Activated CD8-positive, alpha-beta memory T cell treated with anti-CD3 and anti-CD28 coated beads for 1 hour (primary cell): ENCODE data around the gene DTNB.
"Not testable (repeated sequence)": the region's sequence is repeated elsewhere in the genome, so short reads cannot be mapped to it uniquely, and the experiment has no call there.

ENCODE experiments used
- DNase-seq, 2 donors: peaks; one replicate each; pipeline ENCODE4 v3.0.0-alpha.2; 2020; ENCODE audit warnings: low read depth in 1 of 2; ENCODE audit errors: extremely low read depth in 1 of 2

DTNB gene

GRCh38 chr2:25673300-25674076 is at the start of gene DTNB:
DTNB (minus strand) TSS chr2:25673577; CDS start chr2:25652660, 20,917 bp downstream.
- peak; percentile 23 to 77 for DNase-seq

- no peak for DNase-seq
Measured at GRCh38 chr2:25722224-25722623, 48.8 kb upstream of the DTNB start.

- DNase-seq, result no peak
Measured at GRCh38 chr2:25720575-25720974, 47.2 kb upstream of the DTNB start.

GRCh38 chr2:25714740-25715139 is 41.4 kb upstream of the DTNB start:
- DNase-seq, result no peak

DNA sequence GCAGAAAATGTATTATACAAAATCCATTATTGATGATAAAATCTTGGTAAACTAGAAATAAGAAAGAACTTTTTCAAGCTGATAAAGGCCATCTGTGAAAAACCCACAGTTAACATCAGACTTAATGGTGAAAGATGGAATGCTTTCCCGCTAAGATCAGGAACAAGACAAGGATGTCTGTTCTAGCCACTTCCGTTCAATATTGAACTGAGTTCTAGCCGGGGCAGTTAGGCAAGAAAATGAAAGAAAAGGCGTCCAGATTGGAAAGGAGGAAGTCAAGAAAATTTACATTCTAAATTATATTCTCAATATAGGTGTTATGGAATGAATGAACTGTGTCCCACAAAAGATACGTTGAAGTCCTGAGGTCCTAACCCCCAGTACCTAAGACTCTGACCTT is 39.1 kb upstream of the DTNB start:
- DNase-seq, result no peak

- DNase-seq, result no peak
Measured at GRCh38 chr2:25711675-25712354, 38.4 kb upstream of the DTNB start.

GRCh38 chr2:25710750-25711149 is 37.4 kb upstream of the DTNB start:
- no peak for DNase-seq

- DNase-seq, result no peak
Measured at GRCh38 chr2:25709349-25709748, 36.0 kb upstream of the DTNB start.

- DNase-seq, result no peak
Measured at GRCh38 chr2:25707927-25708590, 34.7 kb upstream of the DTNB start.

GRCh38 chr2:25705575-25705974 is 32.2 kb upstream of the DTNB start:
- DNase-seq, result not testable (repeated sequence)

DNA sequence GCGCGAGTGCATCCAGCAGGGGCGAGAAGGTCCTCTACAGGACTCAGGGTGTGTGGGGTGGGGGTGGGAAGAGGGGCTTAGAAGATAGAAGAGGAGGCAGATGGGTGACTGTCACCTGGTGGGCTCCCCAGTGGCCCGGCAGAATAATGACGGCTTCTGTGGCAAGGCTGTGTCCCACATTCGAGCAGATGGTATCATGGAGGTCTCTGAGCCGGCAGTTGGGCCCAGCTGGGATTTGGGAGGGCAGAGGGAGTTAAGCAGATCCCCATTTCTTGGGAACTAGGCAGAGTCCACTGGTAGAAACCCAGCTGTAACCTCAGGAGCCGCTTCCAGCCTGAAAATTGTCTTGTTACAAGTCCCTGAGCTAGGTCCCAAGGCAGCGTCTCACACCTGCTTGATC is 28.4 kb upstream of the DTNB start:
- DNase-seq, result no peak

DNA sequence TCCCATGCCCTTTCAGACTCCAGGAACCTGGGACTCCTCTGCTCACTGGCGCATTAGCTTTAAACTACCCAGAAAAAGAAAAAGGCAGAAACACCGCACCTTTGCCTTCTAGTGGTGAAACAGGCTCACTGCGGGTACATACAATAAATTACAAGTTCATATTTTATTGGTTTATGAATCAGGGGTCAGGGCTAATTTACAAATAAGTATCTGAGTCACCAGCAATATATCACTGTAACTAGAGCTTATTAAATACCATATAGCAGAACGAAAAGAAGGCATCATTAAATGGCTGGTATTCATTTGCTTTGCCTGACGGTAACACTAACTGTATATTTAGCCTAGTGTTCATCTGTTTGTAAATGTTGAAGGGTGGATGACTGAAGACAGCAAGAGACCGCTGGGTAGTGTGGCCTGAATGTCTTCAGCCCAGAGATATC is 26.9 kb upstream of the DTNB start:
- peak in 1 of 2 donors; percentile 3 for DNase-seq

GRCh38 chr2:25699216-25699615 is 25.8 kb upstream of the DTNB start:
- DNase-seq, result no peak

DNA sequence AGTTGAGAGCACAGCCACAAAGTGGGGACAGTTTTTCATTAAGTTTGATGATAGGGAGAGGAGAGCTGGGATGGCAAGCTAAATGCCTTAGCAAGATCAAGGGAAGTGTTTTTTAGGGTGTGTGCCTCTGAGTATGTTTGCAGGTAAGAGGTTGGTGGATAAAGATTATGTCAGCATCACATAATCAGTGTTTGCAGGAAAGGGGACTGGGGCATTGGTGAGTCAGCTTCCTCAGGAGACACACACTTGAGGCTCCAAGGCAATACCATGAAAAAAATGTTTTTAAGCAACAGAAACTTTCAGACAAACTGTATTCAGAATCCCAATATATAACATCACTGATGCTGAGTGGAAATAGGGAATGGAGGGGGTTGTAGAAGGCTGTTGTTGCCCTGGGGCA is 25.4 kb upstream of the DTNB start:
- DNase-seq, result no peak

DNA sequence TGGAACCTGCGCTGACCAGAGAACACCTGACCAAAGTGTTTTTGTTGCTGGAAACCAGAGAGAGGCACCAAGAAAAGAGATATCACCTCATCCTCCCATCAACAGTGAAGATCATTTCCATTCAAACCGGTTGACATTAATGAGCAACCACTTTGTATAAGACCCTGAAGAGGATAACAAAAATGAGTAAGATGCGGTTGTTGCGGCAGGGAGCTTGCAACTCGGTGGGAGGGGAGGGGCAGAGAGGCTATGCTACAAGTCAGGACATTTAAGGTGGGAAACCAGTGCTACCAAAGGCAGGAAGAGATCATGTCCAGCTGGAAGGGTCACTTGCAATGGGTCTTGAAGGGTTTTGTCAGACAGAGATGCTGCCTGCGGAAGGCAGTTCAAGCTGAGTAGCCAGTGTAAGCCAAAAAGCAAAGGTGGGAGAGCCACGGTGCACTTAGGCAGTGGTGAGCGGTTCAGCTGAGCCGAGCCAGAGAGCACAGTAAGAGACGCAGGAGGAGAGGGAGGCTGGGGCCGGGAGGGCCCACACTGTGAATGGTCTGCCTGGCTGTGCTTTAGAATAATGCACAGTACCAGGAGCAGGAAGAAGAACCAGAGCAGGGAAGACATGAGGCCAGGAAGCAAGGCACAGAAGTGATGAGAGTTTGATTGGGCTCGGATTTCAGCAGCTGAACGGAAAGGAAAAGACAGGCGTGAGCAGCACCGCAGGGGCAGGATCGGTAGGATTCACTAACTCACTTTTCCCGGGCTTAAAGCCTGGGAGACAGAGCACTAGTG is 24.4 kb upstream of the DTNB start:
- no peak for DNase-seq

GRCh38 chr2:25692737-25693445 is 19.5 kb upstream of the DTNB start:
- no peak for DNase-seq

DNA sequence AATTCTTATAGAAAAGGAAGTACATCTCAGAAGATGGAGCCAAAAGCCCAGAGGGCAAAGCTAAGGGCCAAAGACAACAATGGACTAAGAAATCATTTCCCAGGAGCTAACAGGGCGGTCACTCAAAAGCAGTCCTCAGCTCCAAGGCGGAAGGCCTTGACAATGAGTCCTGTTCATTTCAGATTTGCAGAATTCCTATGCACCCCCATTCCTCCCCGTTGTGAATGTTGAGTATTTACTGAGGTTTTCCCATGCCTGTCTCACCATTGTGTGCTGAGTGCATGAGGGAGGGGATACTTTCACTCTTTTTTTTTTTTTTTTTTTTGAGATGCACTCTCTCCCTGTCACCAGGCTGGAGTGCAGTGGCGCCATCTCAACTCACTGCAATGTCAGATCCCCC is 18.8 kb upstream of the DTNB start:
- DNase-seq, result no peak

DNA sequence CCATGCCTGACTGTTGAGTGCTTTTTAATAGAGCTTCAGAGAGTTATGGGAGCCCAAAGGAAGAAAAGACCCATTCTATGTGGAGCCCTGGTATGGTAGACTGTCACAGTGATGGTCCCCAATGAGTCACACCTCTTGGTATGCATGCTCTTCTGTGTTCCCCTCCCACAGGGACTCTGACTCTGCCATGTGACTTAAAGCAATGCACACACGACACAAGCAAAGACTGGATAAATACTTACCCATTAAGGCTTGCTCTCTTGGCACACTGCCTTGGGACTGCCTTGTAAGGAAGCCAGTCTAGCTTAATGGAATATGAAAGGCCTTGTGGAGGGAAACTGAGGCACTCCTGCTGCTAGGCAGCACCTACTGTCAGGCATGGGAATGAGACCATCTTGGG is 16.7 kb upstream of the DTNB start:
- DNase-seq, result no peak

DNA sequence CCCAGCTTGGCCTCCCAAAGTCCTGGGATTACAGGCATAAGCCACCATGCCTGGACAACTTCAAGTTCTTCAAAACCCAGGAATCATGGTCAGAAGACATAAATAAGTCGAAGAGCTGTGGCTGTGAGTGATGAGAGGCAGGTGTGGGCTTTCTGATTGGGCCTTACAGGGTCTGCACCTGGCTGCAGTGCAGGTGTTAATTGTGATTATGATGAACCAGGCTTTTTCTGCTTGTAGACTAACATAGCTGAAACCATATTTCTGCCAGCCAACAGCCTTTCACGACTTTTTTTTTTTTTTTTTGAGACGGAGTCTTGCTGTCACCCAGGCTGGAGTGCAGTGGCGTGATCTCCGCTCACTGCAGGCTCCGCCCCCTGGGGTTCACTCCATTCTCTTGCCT is 14.9 kb upstream of the DTNB start:
- DNase-seq, result no peak

DNA sequence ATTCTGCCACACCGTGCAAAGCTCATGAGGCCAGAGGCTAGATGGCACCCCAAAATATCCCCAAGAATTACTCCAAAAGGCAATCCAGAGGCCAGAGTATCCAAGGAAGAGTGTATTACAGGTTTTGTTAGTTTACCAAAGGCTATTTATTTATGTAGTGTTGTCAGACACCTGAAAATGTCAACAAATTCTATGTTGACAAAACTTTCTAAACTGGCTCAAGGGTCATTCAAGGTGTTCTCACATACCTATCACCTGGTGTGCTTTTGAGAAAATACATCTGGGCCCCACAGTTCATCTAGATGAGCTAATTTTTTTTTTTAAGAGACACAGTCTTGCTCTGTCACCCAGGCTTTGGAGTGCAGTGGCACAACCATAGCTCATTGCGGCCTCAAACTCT is 12.4 kb upstream of the DTNB start:
- no peak for DNase-seq
